Adrenal gland (tissue), 12 donors: Measurements from ENCODE around the gene ARID4B. TPM values are rescaled to one million over a fixed set of nuclear protein-coding genes. Genes with fewer than 3 reads are reported as not detected.

Source experiments
- DNase-seq, 7 donors: peaks; one replicate each; pipeline ENCODE4 v3.0.0-alpha.2; 2019 to 2020
- H3K27ac ChIP-seq, 5 donors: fragments of 200-600 bp; sonication (generic) in 4 of 5; 1 replicate in 3 of 5; 2 replicates in 2 of 5; pipeline versions ENCODE4 v1.5.1 to v1.8.0; 2016 to 2020; ENCODE audit warnings: mild to moderate bottlenecking in 1 of 5
- H3K27me3 ChIP-seq: fragments of 200-600 bp; 2 replicates; pipeline ENCODE4 v1.8.0; 2021
- H3K36me3 ChIP-seq, 2 donors: fragments of 200-600 bp; replicated peaks in 1 of 2; 1 replicate in 1 of 2; 2 replicates in 1 of 2; pipeline versions ENCODE4 v1.5.1 to v1.8.0; 2018 to 2022
- H3K4me1 ChIP-seq, 2 donors: fragments of 200-600 bp; replicated peaks in 1 of 2; 1 replicate in 1 of 2; 2 replicates in 1 of 2; pipeline versions ENCODE4 v1.5.1 to v1.8.0; 2018 to 2021
- H3K4me3 ChIP-seq, 4 donors: fragments of 200-600 bp; sonication (generic) in 3 of 4; one replicate each; pipeline ENCODE4 v1.5.1; 2016 to 2018
- H3K9me3 ChIP-seq, 3 donors: fragments of 200-600 bp; sonication (generic) in 1 of 3; replicated peaks in 1 of 3; 1 replicate in 2 of 3; 2 replicates in 1 of 3; pipeline versions ENCODE4 v1.5.1 to v1.8.0; 2016 to 2021
- CTCF ChIP-seq, 6 experiments: fragments of 450-650 bp in 4 of 6; fragments of 200-600 bp in 2 of 6; sonication (generic) in 1 of 6; IDR thresholded peaks; 1 replicate in 5 of 6; 2 replicates in 1 of 6; pipeline versions ENCODE4 v1.5.1 to v1.8.0; 2016 to 2021; ENCODE audit warnings: antibody characterized with exemption in 6 of 6, mild to moderate bottlenecking in 2 of 6, moderate library complexity in 1 of 6
- POLR2A ChIP-seq, 2 donors: fragments of 450-650 bp; IDR thresholded peaks; one replicate each; pipeline ENCODE4 v1.6.1; 2017; ENCODE audit warnings: antibody characterized with exemption in 2 of 2, mild to moderate bottlenecking in 2 of 2, moderate library complexity in 1 of 2
- WGBS, 4 donors: extraction: QIAGEN DNeasy Blood & Tissue Kit in 2 of 4; methylation state at CpG; one replicate each; pipeline versions ENCODE4 v1.1.5 to v1.1.7; 2013 to 2017; 5-methylcytosine and 5-hydroxymethylcytosine counted together
- intact Hi-C, 2 donors: fragments of 100-400 bp; cut with DNase I; formaldehyde crosslinking; loops; one replicate each; pipeline versions ENCODE4 v1.14.1 to v1.15.0; 2022 to 2023
- polyA plus RNA-seq, 3 donors: library from polyadenylated mRNA; stranded (reverse); fragments of 200-250 nt in 2 of 3; fragments of 350-450 nt in 1 of 3; fragmentation: Illumina TruSeq in 1 of 3; extraction: RNeasy Lipid Tissue Mini Kit (QIAGEN cat#74804) in 1 of 3; gene quantifications; one replicate each; pipeline ENCODE4 v1.2.3, GENCODE V29; 2013 to 2014
- total RNA-seq, 9 donors: library from RNA; depleted of rRNA in 4 of 9; stranded (reverse); fragments of >200 nt in 4 of 9; fragments of 120-200 nt in 1 of 9; fragmentation: NEBNext Ultra II Directional in 1 of 9; extraction: Animal tissue kit (Norgen Biotek cat#: 25700) in 1 of 9; gene quantifications; one replicate each; pipeline versions ENCODE4 v1.1.0 to v1.2.4, GENCODE V29; 2013 to 2023
- donor health status: healthy with polysubstance abuse.
- donor health status: Bipolar disorder and iron deficiency.
- donor health status: DM: yes; HTN: yes; CAD: no.
- donor health status: DM: no; HTN: no; CAD: no.
- donor health status: DM: no; HTN: no; CAD: no.
- donor health status: DM: yes; HTN: yes; CAD: no.

ARID4B gene
- total and polyA plus RNA-seq, 12 donors: 12.4 to 44.0 (median 28.1) TPM

- Histone ChIP-seq H3K4me3 (no peak overlapping the region), H3K27ac (no peak overlapping the region), H3K4me1 (peaks cover 8 to 40% of the 10 kb centered on the region in 2 donors), H3K27me3 (no peaks in the 10 kb centered on the region), H3K36me3 (no peaks in the 10 kb centered on the region), H3K9me3 (no peaks in the 10 kb centered on the region)
- intact Hi-C loops: no loop called here
- TF ChIP-seq POLR2A (IDR thresholded peaks at IDR 0.05): no peak
- no peak for TF ChIP-seq CTCF (IDR thresholded peaks at IDR 0.05)
- no peak for DNase-seq
Observed at GRCh38 chr1:235293322-235293942, 34.5 kb downstream of the ARID4B start.

GRCh38 chr1:235292790-235293189 is 35.2 kb downstream of the ARID4B start:
- Histone ChIP-seq H3K27ac (no peak overlapping the region), H3K27me3 (no peaks in the 10 kb centered on the region), H3K4me1 (peaks cover 8 to 37% of the 10 kb centered on the region in 2 donors), H3K4me3 (no peak overlapping the region), H3K36me3 (no peaks in the 10 kb centered on the region), H3K9me3 (no peaks in the 10 kb centered on the region)
- intact Hi-C loops: no loop called here
- DNase-seq: no peak
- WGBS, 4 donors: 91 to 93% (median 92%) methylated on average over 4 of the region's 4 CpGs
- TF ChIP-seq CTCF (IDR thresholded peaks at IDR 0.05): no peak
- no peak for TF ChIP-seq POLR2A (IDR thresholded peaks at IDR 0.05)

GRCh38 chr1:235291599-235292091 is 36.3 kb downstream of the ARID4B start:
- intact Hi-C loops: no loop called here
- Histone ChIP-seq H3K9me3 (no peaks in the 10 kb centered on the region), H3K27me3 (no peaks in the 10 kb centered on the region), H3K27ac (no peak overlapping the region), H3K4me3 (no peak overlapping the region), H3K36me3 (no peaks in the 10 kb centered on the region), H3K4me1 (peaks cover 8 to 42% of the 10 kb centered on the region in 2 donors)
- TF ChIP-seq POLR2A (IDR thresholded peaks at IDR 0.05) (no peak), CTCF (IDR thresholded peaks at IDR 0.05) (no peak)
- DNase-seq: no peak
- 70 to 78% (median 76%) methylated on average over 6 of the region's 6 CpGs for WGBS, 4 donors

- Histone ChIP-seq H3K4me3 (no peak overlapping the region), H3K27ac (no peak overlapping the region), H3K4me1 (peaks cover 3 to 43% of the 10 kb centered on the region in 2 donors), H3K9me3 (no peaks in the 10 kb centered on the region), H3K36me3 (no peaks in the 10 kb centered on the region), H3K27me3 (no peaks in the 10 kb centered on the region)
- no peak for DNase-seq
- intact Hi-C loops: no loop called here
- WGBS, 4 donors: 90 to 93% (median 91%) methylated on average over 12 of the region's 12 CpGs
- no peak for TF ChIP-seq CTCF (IDR thresholded peaks at IDR 0.05)
- no peak for TF ChIP-seq POLR2A (IDR thresholded peaks at IDR 0.05)
Observed at GRCh38 chr1:235290740-235291502, 37.1 kb downstream of the ARID4B start.
